Ovary (tissue), 3 donors: Measurements from ENCODE around the gene RBM25.

ENCODE experiments used
- CTCF ChIP-seq, 3 donors: fragments of 450-650 bp in 2 of 3; fragments of 200-600 bp in 1 of 3; IDR thresholded peaks; one replicate each; pipeline versions ENCODE4 v1.5.1 to v1.8.0; 2016 to 2022; ENCODE audit warnings: antibody characterized with exemption in 3 of 3, mild to moderate bottlenecking in 1 of 3
- POLR2A ChIP-seq: fragments of 450-650 bp; IDR thresholded peaks from one replicate; pipeline ENCODE4 v1.6.1; 2017; ENCODE audit warnings: antibody characterized with exemption, mild to moderate bottlenecking, moderate library complexity
- donor health status: DM: no; HTN: no; CAD: no.

DNA sequence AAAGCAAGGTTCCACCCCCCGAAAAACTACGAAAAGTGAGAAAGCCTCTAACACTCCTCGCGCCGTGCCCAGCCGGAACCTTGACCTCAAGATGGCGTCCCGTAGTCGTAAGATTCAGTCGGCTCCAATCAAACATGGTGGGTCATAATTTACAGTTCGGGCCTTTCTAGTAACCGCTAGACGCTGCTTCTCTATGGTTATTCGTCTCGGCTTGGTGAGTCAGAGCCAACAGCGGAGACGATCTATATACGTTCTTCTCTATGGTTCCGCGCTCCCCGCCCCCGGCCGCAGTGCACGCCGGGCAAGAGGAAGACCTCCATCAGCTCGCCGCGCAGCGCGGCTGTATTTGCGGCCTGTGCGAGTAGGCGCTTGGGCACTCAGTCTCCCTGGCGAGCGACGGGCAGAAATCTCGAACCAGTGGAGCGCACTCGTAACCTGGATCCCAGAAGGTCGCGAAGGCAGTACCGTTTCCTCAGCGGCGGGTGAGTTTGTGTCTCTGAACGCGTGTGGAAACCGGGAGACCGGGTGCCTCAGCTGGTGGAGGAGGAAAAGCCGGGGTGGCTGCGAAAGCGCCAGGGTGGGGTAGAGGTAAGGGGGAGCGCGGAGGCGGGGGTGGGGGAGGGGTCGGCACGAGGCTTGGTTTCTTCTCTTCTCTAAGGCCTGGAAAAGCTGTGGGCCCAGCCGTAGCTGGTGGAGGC is at the start of gene RBM25:
- TF ChIP-seq CTCF (IDR thresholded peaks at IDR 0.05) (peak in 1 of 3 donors; percentile 13), POLR2A (peak; percentile 95)
